GM19397 (cell line): ENCODE measurements around the gene PPP1R3F.
"Not testable (repeated sequence)": the region's sequence is repeated elsewhere in the genome, so short reads cannot be mapped to it uniquely, and the experiment has no call there.

ENCODE experiments used
- ATAC-seq: cut with Tn5 transposase; IDR thresholded peaks from one replicate; pipeline ENCODE4 v1.9.1; 2021; ENCODE audit warnings: mild to moderate bottlenecking, moderate library complexity; ENCODE audit not compliant: unreplicated experiment

The PPP1R3F gene

DNA sequence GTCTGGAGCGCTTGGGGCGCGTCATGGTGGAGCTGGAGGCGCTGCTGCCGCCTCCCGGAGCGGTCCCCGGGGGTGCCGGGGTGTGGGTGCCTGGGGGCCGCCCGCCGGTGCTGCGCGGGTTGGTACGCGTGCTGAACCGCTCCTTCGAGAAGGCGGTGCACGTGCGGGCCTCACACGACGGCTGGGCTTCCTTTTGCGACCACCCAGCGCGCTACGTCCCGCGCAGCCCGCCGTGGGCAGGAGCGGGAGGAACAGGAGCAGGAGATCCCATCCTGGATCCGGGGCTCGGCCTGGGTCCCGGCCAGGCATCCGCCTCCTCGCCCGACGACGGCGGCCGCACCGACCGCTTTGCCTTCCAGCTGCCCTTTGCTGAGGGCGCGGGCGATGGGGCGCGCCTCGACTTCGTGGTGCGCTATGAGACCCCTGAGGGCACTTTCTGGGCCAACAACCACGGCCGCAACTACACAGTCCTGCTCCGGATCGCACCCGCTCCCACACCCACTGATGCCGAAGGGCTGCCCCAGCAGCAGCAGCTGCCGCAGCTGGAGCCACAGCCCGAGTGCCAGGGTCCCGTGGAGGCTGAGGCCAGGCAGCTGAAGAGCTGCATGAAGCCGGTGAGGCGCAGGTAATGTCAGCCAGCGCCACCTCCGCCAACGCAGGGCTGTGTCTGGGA, 792 bp downstream of the PPP1R3F start:
- ATAC-seq, result no peak

DNA sequence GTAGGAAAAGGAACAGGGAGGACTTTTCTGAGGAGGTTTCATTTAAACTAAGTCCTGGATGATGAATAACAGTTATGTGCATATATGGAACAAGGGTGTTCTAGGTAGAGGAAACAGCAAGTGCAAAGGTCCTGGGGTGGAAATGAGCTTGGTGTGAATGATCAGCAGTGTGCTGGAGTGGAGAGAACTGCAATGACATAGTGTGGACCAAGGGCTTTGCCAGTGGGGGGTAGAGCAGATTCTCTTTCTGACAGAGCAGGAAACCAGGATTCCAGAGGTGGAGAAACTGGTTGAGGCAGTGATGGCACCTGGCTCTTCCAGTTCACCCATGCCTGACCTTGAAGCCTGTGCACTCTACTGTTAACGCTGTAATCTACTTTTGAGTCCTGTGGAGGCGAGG, 1.7 kb downstream of the PPP1R3F start:
- ATAC-seq, result no peak

DNA sequence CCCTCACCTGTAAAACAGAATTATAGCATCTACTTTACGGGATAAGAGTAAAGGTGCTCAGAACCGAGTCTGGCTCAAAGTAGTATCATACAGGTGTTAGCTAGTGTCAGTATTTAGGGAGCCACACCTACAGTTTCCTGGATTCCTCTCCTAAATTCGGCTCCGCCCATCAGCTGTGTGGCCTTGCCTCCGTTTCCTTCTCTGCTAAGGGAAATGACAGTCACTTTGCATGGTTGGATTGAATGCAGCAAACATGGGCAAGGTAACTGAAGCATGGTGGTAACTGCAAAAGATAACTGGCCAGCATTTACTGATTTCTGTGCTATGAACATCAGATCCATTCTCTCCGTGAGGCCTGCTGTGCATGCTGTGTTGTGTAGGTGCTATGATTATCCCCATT, 2.8 kb downstream of the PPP1R3F start:
- no peak for ATAC-seq

DNA sequence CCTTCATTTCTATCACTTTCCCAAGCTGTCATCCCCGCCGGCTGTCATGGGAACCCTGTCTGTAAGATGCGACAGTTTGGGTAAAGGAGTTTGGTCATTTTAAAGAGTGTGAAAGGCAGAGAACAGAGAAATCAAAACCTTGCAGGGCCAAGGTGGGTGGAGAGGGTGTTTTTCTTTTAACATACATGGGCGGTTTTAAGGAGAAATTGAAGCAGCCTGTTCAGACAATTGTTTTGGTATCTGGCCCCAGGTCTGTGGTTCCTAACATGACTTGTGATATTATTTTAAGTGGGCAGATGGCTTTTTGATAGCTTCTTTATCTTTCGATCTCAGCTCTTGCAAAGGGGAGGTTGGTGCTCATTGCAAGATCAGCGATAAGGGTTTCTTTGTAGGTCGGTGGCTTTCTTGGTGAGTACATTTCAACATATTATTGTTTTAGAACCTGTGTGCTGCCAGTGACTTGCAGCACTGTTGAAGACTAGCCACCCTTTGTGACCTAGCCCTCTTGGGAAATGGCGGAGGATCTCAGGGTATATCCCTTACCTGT, 3.7 kb downstream of the PPP1R3F start:
- no peak for ATAC-seq

DNA sequence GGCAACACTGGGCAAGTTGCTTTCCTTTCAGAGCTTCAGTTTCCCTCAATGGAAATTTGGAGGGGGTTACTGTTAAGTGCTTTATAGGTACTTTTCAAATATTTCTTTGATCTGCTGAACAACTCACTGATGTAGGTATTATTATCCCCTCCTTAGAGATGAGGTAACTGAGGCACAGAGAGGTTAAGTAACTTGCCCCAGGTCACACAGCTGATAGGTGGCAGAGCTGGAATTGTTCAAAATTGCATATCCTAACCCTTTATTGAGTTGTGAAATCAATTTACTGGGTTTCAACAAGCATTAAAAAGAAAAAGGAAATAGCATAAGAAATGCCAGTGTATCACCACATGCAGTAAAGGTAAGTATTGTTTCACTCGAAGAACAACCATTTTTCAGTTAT, 6.6 kb downstream of the PPP1R3F start:
- no peak for ATAC-seq

DNA sequence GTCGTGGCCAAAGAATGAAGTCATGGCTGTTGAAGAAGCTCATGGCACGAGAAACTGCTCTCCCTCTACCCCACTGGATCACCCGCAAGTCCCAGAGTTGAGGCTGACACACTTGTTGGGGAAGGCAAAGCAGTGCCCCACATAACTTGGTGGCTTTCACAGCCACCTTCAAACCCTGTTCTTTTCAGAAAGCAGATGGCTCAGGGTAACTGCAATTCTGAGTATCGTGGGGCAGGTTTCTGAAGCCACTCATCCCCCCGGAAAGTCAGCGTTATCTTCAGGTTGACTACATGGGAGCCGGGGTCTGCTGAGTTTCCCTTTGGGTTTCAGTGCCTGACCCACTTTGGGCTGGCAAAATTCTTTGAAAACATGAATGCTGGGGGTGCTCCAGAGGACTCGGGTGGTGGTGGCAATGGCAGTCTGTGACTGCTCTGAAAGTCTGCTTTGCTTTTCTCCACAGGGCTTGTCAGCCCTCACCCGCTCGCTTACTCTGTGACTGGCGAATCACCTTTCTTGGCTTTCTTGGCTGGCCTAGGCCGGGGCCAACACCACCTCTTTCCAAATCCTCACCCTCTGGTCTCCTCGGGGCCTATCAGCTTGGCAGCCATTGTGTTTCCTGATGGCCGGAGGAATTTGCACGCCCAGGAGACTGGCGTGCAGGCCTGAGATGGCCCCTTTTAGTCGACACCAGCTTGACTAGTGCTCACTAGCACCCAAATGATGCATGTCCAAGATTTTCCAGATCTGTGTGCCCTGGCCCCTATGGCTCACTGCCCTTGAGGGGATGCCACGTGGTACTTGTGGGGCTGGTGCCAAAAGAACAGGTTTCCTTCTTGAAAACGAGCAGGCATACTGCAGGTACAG, 7.3 kb downstream of the PPP1R3F start:
- ATAC-seq, result no peak

DNA sequence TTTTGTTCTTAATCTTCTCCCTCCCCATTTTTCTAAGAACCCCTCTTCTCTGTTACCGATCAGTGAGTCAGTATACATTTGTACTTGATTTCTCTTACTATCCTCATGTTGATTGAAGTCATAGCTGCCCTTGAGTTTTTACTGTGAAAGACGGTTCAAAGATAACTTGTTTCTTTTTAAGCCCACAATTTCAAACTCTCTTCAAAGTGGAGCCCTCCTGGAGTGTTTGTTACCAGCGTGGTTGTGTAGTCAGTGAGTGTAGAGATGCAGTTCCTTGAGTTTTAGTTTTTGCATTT, 7.9 kb downstream of the PPP1R3F start:
- no peak for ATAC-seq

DNA sequence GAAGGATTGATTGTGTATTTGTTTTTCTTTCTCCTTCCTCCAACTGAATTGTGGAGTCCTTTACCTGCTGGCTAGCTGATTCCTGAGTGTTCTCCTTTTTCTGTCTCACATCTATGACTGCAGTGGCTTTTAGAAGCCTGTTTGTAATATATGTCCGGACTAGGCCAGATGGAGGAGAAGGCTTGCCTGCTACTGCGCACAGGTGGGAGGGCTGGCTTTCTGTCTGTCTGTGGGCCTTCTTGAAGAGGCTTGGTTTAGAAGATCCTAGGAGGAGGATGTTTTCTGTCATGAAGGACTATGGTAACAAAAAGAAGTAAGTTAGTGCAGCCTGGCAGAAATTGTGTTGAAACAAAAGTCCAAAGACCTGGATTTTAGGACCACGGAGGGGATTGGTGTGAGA, 8.5 kb downstream of the PPP1R3F start:
- no peak for ATAC-seq

DNA sequence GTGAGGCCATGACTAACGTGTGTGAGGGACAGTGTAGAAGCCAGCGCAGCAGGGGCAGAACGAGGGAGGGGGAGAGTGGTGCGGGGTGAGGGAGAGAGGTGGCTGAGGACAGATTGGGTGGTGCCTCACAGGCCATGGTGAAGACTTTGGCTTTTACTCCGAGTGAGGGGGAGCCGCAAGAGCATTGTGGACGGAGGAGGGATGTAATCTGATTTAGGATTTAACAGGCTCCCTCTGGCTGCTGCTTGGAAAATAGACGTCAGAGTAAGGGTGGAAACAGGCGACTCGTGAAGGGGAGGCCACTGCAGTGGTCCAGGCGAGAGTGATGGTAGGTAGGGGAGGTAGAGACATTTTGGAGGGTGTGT, 13.0 kb downstream of the PPP1R3F start:
- ATAC-seq, result no peak

DNA sequence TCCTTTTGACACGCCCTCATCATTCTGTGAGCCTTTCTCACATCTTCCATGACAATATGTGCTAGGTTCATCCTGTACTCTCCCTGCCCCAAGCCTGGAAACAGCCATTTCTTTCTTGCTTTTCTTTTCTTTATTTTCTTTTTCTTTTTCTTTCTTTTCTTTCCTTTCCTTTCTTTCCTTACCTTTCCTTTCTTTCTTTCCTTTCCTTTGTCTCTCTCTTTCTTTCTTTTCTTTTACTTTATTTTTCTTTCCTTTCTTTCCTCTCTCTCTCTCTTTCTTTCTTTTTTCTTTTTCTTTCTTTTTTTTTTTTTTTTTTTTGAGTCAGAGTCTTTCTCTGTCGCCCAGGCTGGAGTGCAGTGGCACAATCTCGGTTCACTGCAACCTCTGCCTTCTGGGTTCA, 14.6 kb downstream of the PPP1R3F start:
- ATAC-seq, result no peak

DNA sequence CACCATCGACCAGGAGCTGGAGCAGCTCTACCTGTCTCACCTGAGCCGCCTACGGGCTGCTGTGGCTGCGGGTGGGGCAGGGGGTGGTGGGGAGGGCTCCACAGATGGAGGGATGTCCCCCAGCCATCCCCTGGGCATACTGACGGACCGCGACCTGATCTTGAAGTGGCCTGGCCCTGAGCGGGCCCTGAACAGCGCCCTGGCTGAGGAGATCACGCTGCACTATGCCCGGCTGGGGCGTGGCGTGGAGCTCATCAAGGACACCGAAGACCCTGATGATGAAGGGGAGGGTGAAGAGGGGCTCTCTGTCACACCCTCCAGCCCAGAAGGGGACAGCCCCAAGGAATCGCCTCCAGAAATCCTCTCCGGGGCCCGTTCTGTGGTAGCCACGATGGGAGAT, 16.5 kb downstream of the PPP1R3F start:
- ATAC-seq, result no peak

DNA sequence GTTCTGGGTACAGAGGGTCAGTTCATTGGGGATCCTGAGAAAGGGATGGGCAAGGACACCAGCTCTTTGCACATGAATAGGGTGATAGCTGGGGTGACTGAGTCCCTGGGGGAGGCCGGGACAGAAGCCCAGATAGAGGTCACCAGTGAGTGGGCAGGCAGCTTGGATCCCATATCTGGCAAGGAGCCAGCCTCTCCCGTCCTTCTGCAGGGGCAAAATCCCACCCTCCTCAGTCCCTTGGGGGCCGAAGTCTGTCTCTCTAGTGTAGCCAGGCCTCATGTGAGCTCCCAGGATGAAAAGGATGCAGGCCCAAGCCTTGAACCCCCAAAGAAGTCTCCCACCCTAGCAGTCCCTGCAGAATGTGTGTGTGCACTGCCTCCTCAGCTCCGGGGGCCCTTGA, 17.0 kb downstream of the PPP1R3F start:
- ATAC-seq, result no peak

DNA sequence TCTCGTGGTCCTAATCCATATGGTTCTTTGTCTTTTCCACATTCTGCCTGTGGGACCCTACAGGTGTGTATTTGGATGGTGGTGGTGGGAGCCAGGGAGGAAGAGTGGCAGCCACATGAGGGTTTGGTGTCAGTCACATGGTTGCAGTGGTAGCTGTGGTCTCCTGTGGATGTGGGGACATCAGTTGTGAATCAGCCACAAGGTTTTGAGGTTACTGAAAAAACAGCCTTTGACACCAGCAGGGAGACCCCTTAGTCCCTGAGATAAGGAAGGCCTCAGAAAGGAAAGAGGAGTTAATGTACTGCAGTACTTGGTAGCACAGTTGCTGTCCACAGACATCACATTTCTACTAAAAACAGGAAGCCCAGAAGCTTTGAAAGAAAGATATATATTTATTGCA, 18.1 kb downstream of the PPP1R3F start:
- ATAC-seq, result no peak

DNA sequence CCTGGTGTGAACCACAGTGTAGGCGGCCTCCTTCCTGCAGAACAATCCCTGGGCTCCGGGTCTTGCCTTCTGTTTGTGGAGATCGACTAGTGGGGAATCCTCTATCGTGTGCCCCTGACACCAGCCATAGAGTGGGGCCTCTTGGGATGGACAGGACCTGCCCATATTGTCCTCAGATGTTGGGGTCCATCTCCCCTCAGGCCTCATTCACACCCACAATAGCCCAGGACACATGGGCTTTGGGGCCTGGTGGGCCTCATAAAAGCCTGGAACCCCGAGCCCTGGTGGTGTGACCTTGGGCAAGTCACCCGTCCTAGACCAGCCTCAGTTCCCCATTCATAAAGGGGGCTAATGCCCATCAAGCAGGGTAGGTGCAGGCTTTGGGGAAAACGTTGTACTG, 20.6 kb downstream of the PPP1R3F start:
- ATAC-seq, result no peak

DNA sequence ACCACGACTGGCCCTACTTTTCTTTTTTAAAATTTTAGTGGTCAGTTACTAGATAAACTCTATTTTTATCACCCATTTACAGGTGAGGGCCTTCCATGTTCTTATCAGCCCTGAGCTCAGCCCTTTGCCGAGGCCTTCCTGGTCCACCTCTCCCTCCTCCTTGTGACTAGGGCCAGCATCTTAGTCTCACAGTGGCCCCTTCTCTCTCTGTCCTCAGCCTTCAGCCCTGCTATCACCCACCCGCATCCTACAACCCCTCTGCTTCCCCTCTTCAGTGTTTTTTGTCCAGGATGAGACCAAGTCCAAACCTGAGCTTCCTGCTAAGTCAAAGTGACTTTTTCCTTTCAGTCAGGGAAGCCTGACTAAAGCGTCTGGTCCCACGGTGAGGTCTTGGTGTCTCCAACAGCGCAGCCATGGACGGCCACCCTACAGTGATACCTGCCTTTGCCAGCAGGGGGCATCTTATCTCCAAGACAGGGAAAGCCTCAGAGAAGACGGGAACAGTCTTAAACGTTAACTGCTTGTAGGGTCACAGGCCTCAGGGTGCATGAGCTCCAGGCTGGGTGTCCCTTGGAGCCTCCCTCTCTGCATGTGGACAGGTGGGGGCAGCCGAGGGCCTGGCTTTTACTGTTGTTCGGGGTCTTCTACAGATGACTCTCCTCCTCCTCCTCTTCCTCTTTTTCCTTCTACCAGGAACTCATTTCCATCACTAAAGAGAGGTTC, 22.2 kb downstream of the PPP1R3F start:
- no peak for ATAC-seq

DNA sequence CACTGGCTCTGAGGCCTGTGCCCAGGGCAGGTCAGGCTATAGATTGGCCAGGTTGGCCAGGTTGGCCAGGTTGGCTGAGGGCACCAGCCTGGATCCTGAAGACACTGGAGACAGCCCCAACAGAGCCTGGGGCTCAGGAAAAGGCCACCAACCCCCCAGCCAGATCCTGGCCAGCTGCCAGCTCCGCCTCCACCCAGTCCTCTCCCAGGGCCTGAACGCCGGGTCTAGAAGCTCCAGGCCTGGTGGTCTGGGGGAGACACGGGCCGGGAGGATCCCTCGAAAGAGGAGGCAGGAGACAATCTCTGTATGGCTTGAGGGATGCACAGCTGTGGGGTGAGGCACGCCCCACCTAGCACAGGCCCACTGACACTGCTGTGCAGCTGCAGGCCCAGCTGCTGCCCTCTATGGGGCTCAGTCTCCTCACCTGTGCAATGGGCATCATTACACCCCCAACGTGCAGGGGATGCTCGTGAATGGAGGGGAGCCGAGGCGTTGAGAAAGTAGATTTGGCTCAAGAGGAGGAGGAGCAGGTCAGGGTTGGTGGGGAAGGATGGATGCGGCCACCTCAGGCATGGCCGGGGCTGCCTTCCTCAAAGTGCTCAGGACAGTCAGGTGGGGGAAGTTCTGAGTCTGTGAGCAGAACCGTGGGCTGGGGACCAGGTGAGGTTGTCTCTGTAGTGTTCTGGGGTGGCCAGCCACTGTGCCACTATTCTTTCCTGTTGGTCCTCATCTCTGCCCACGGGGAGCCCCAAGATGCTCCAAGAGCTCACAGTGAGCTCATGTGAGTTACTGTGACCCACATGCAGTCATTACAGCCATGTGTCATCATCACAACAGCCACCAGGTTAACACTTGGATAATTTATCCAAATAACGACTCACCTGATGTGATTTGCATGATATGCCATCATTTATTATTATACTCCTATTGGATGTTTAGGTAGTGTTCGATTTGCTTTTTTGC, 23.1 kb downstream of the PPP1R3F start:
- ATAC-seq, result no peak

DNA sequence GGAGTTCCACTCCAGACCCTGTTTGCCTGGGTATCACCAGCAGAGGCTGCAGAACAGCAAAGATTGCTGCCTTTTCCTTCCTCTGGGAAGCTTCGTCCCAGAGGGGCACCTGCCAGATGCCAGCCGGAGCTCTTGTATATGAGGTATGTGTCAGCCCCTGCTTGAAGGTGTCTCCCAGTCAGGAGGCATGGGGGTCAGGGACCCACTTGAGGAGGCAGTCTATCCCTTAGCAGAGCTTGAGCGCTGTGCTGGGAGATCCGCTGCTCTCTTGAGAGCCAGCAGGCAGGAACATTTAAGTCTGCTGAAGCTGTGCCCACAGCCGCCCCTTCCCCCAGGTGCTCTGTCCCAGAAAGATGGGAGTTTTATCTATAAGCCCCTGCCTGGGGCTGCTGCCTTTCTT, 29.7 kb downstream of the PPP1R3F start:
- ATAC-seq, result not testable (repeated sequence)

DNA sequence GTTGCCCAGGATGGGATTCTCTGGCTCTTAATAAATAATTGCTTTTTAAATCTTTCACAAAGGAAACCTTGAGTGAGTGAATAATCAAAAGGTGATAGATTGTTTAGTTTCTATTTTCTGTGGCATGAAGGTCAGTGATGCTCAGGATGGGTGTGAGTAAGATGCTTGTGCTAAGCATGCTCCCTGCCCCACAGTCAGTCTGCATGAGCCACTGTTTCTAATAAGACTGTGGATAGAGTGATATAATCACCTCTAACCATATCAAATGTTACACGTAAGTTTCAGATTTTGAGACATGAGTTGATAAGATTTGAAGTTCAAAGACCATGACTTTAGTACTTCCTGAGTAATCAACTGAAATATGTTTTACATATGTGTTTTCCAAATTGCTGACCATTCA, 31.1 kb downstream of the PPP1R3F start:
- ATAC-seq, result no peak

DNA sequence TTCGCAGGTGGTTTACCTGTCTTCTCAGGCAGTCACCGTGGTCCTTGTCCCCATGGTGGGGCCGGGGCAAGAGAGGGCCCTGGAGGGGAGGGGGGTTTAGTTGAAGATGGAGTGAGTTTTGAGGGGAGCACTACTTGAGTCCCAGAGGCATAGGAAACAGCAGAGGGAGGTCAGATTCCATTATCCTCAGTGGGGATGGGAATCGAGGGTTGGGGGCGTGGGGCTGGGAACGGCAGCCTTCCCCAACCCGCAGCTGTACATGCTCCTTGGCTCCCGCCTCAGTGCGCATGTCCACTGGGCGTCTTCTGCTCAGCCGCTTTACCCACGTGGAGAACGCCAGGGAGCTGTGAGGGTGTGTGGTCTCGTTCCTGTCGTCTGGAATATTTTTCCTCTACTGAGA, 33.8 kb downstream of the PPP1R3F start, which contains the start of gene GAGE10:
Gene GAGE10, plus strand, starts transcription at position 301 of the 400 bp plus-strand sequence. CDS start 1,214 bp downstream, outside the sequence.
- ATAC-seq, result no peak

DNA sequence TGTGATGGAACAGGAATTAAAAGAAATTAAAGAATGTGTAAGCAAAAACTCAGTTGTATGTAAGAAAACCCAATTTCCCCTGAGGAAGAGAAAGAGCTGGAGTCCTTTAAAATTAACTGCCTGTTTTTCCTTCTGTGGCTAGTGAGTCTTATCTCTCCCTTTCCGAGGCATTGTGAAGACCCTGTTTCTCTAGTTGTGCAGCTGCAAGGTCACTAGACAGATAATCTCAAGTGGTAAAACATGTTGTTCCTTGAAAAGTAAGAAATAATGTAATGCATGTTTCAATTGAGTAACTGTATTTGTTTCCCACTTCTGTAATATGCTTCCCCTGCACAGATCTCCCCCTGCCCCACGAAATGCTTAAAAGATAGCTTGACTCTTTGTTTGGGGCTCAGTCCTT, 38.2 kb downstream of the PPP1R3F start:
- not testable (repeated sequence) for ATAC-seq
